Tibial artery (tissue), 4 donors: ENCODE data around the gene CDX1.

Experiments used
- DNase-seq, 2 donors: peaks; one replicate each; pipeline ENCODE4 v3.0.0-alpha.2; 2019
- H3K27ac ChIP-seq, 2 donors: fragments of 200-600 bp; sonication (generic) in 1 of 2; 1 replicate in 1 of 2; 2 replicates in 1 of 2; pipeline ENCODE4 v1.5.1; 2018 to 2019; ENCODE audit warnings: mild to moderate bottlenecking in 1 of 2
- H3K27me3 ChIP-seq, 2 donors: fragments of 200-600 bp; sonication (generic) in 1 of 2; one replicate each; pipeline versions ENCODE4 v1.5.1 to v1.6.0; 2016 to 2019
- H3K36me3 ChIP-seq, 3 donors: fragments of 200-600 bp; sonication (generic) in 2 of 3; one replicate each; pipeline ENCODE4 v1.5.1; 2016 to 2019; ENCODE audit warnings: mild to moderate bottlenecking in 2 of 3
- H3K4me1 ChIP-seq, 4 donors: fragments of 200-600 bp; sonication (generic) in 2 of 4; 1 replicate in 3 of 4; 2 replicates in 1 of 4; pipeline ENCODE4 v1.5.1; 2016 to 2019
- H3K4me3 ChIP-seq, 2 donors: fragments of 200-600 bp; sonication (generic) in 1 of 2; 1 replicate in 1 of 2; 2 replicates in 1 of 2; pipeline ENCODE4 v1.5.1; 2018 to 2019; ENCODE audit warnings: mild to moderate bottlenecking in 2 of 2
- H3K9me3 ChIP-seq, 3 donors: fragments of 200-600 bp; sonication (generic) in 1 of 3; one replicate each; pipeline ENCODE4 v1.5.1; 2016 to 2019
- CTCF ChIP-seq, 2 experiments: fragments of 200-600 bp in 1 of 2; fragments of 450-650 bp in 1 of 2; IDR thresholded peaks; one replicate each; pipeline ENCODE4 v1.5.1; 2017 to 2019; ENCODE audit warnings: antibody characterized with exemption in 2 of 2, mild to moderate bottlenecking in 1 of 2, moderate library complexity in 1 of 2
- intact Hi-C: fragments of 100-400 bp; cut with DNase I; formaldehyde crosslinking; loops from one replicate; pipeline ENCODE4 v1.15.0; 2023; ENCODE audit warnings: low total_unique reads

CDX1 gene

GRCh38 chr5:150188146-150188842 is 21.7 kb downstream of the CDX1 start:
- peaks cover 0 to 14% (median 8%) of the 10 kb centered on the region in 4 donors for H3K4me1 ChIP-seq
- intact Hi-C loops = no loop called here

GRCh38 chr5:150189326-150189725 is 22.7 kb downstream of the CDX1 start:
- Histone ChIP-seq H3K27ac (no peak overlapping the region), H3K36me3 (no peaks in the 10 kb centered on the region), H3K4me1 (peaks cover 0 to 14% (median 7%) of the 10 kb centered on the region in 4 donors), H3K9me3 (no peaks in the 10 kb centered on the region), H3K27me3 (peaks cover 0 to 24% of the 10 kb centered on the region in 2 donors), H3K4me3 (no peak overlapping the region)
- TF ChIP-seq CTCF (IDR thresholded peaks at IDR 0.05) = no peak
- intact Hi-C loops = no loop called here
- no peak for DNase-seq

More at GRCh38 chr5:150188146-150188842, 21.7 kb downstream of the CDX1 start:
- Histone ChIP-seq H3K36me3 (no peaks in the 10 kb centered on the region), H3K4me3 (no peak overlapping the region), H3K27ac (no peak overlapping the region), H3K9me3 (no peaks in the 10 kb centered on the region), H3K27me3 (peaks cover 0 to 24% of the 10 kb centered on the region in 2 donors)
- no peak for TF ChIP-seq CTCF (IDR thresholded peaks at IDR 0.05)
- DNase-seq = no peak

- TF ChIP-seq CTCF (IDR thresholded peaks at IDR 0.05) = no peak
- peaks cover 0 to 24% of the 10 kb centered on the region in 2 donors for H3K27me3 ChIP-seq
- intact Hi-C loops = no loop called here
- H3K36me3 ChIP-seq = no peaks in the 10 kb centered on the region
- H3K27ac ChIP-seq = no peak within 1 kb of the TSS
- no peaks in the 10 kb centered on the region for H3K9me3 ChIP-seq
- peak within 1 kb of the TSS in 1 of 2 donors; percentile 33 for H3K4me3 ChIP-seq
- peaks cover 0 to 14% (median 7%) of the 10 kb centered on the region in 4 donors for H3K4me1 ChIP-seq
- no peak for DNase-seq
Observed at GRCh38 chr5:150189728-150190502, 23.3 kb downstream of the CDX1 start, which contains the start of gene SLC6A7. Gene SLC6A7, plus strand, starts transcription at chr5:150190062. Its CDS starts 266 bp downstream, at chr5:150190328.

- peaks cover 0 to 24% of the 10 kb centered on the region in 2 donors for H3K27me3 ChIP-seq
- intact Hi-C loops = no loop called here
- no peaks in the 10 kb centered on the region for H3K9me3 ChIP-seq
- TF ChIP-seq CTCF (IDR thresholded peaks at IDR 0.05) = no peak
- DNase-seq = no peak
- no peak overlapping the region for H3K27ac ChIP-seq
- H3K4me1 ChIP-seq = peaks cover 0 to 14% (median 7%) of the 10 kb centered on the region in 4 donors
- no peaks in the 10 kb centered on the region for H3K36me3 ChIP-seq
- H3K4me3 ChIP-seq = peak overlapping the region in 1 of 2 donors; percentile 33
Observed at GRCh38 chr5:150190503-150190979, 24.0 kb downstream of the CDX1 start.

- no peak for TF ChIP-seq CTCF (IDR thresholded peaks at IDR 0.05)
- H3K9me3 ChIP-seq = no peaks in the 10 kb centered on the region
- no peak overlapping the region for H3K4me3 ChIP-seq
- DNase-seq = no peak
- intact Hi-C loops = no loop called here
- H3K27me3 ChIP-seq = peaks cover 0 to 24% of the 10 kb centered on the region in 2 donors
- H3K27ac ChIP-seq = no peak overlapping the region
- no peaks in the 10 kb centered on the region for H3K36me3 ChIP-seq
- H3K4me1 ChIP-seq = peaks cover 0 to 14% (median 7%) of the 10 kb centered on the region in 4 donors
Observed at GRCh38 chr5:150190987-150191386, 24.4 kb downstream of the CDX1 start.
